HG03354 (cell line): Measurements from ENCODE around the gene EVA1C.
"Not testable (repeated sequence)": the region's sequence is repeated elsewhere in the genome, so short reads cannot be mapped to it uniquely, and the experiment has no call there.

ENCODE experiments used
- ATAC-seq: cut with Tn5 transposase; IDR thresholded peaks from one replicate; pipeline ENCODE4 v1.9.1; 2021; ENCODE audit warnings: mild to moderate bottlenecking; ENCODE audit not compliant: unreplicated experiment, poor library complexity, severe bottlenecking

EVA1C gene

GRCh38 chr21:32456497-32456918, 44.0 kb downstream of the EVA1C start:
- no peak for ATAC-seq

DNA sequence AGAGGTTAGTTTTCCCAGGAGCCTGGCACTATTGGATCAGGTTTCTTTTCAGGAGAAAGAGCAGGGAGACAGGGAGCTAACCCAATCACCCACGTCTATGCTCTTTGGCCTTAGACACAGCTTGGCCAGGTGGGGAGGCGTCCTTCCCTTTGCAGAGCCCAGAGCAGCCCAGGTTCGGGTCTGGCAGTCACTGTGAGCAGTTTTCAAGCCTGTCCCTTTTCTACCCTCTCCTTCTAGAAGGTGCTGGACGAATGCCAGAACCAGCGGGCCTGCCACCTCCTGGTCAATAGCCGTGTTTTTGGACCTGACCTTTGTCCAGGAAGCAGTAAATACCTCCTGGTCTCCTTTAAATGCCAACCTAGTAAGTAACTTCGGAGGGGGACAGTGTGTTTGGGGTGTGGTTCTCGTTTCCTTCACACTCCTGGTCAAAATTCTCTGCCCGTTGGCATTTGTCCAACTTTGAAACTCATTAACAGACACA, 44.9 kb downstream of the EVA1C start:
- ATAC-seq: no peak

GRCh38 chr21:32457962-32458361, 45.5 kb downstream of the EVA1C start:
- no peak for ATAC-seq

- ATAC-seq: no peak
Observed at GRCh38 chr21:32459972-32460371, 47.5 kb downstream of the EVA1C start.

GRCh38 chr21:32461503-32461902, 49.0 kb downstream of the EVA1C start:
- ATAC-seq: no peak

DNA sequence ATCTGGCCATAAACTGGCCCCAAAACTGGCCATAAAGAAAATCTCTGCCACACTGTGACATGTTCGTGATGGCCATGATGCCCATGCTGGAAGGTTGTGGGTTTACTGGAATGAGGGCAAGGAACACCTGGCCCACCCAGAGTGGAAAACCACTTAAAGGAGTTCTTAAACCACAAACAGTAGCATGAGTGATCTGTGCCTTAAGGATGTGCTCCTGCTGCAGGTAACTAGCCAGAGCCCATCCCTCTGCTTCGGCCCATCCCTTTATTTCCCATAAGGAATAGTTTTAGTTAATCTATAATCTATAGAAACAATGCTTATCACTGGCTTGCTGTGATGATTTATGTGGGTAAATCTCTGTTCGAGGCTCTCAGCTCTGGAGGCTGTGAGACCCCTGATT, 50.1 kb downstream of the EVA1C start:
- ATAC-seq: not testable (repeated sequence)

DNA sequence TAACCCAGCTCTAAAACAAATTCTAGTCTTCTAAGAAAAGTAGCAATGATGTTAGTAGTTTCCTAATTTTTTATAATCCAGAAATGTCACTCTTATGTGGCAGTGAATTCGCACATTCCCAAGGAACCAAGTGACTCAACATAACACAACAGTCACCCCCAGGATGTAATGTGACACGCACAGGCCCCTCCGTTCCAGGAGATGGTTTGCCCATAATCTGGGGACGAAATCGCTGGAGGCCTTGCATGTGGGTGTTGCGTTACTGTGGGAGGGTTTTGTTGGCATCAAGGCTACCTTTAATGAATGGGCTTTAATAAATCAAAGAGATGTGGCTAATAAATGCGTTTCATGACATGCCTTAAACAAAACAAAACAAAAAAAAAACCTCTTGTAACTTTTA, 50.9 kb downstream of the EVA1C start:
- ATAC-seq: no peak

DNA sequence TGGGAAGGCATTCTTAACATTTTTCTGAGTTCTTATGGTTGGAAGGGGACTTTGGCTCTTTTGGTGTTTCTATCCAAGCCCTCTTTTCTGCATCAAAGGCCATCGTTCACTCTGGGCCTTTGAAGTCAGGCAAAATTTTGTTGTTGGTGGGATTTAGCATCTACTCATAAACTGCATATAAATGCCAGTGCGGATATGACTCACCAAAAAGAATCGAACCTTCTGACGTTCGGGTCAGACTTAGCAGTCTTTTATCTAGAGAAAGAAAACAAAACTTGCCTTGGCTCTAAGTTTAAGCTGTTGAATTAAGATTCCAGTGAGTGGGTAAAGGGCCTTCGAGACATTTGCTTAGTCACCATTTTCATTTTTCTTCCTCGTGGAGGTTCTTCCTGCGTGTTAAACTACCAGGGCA, 51.4 kb downstream of the EVA1C start:
- no peak for ATAC-seq

GRCh38 chr21:32467291-32467690, 54.8 kb downstream of the EVA1C start:
- ATAC-seq: no peak

GRCh38 chr21:32468681-32469111, 56.2 kb downstream of the EVA1C start:
- no peak for ATAC-seq

- no peak for ATAC-seq
Observed at GRCh38 chr21:32469628-32470027, 57.1 kb downstream of the EVA1C start.

GRCh38 chr21:32470206-32470605, 57.7 kb downstream of the EVA1C start:
- no peak for ATAC-seq

GRCh38 chr21:32472890-32473765, 60.6 kb downstream of the EVA1C start:
- ATAC-seq: no peak

DNA sequence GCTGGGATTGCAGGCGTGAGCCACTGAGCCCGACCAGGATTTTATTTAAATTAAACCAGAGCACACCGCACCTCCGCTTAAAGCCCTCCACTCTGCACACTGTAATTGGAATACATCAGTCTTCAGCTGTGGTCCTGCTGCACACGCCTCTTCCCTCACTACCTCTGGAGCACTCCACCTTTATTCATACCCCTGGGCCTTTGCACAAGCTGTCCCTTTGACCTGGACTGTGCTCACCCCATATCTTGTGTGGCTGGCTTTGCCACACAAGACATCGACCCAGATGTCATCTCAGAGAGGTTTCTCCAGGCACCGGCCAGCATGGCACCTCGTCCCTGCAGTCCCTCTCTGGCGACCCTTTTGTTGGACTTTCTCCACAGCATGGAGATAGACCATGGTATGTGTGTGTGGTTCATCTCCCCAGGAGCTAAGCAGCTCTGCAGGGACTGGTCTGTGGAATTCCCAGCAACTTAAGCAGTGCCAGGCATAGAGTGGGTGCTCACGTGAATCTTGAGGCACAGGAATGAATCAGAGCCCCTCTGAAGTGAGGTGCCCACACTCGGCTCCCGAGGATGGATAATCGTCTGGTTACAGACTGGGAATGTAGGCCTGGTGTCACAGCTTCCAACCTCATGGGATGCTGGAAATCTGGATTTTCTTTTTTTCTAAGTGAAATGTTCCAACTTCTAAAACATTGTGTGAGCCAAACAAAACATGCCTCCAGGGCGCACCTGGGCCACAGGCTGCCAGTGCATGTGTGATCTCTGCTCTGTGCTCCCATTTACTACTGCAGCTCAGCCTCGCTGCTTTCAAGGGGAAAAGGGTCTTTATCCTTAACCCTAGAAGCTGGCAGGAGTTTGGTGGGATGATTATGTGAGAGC, 61.9 kb downstream of the EVA1C start:
- no peak for ATAC-seq

DNA sequence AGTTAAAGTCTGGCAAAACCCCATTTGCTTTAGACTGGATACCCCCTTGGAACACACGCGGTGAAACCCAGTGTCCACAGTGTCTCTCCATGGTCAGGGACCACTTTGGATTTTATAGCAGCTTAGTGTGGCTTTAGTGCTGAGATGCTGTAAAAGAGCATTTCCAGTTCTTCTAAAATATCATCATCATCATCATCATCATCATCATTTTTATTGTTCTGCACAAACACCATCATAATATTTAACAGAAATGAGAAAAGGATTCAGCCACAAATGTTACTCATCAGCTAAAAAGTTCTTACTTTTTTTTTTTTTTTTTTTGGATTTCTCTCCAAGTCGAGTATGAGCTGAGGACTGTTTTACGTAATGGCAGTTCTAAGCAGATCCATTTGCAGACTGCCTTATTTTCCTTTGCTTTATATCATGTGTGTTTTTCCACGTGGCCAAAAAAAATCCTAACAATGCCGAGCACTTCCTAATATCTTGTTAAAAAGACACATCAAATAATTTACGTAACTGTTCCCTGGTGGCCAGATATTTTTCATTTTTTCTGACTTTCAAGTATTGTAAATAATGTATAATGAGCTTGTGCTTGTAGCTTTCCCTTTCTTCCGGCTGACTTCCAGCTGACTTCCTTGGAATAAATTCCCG, 62.8 kb downstream of the EVA1C start:
- no peak for ATAC-seq

DNA sequence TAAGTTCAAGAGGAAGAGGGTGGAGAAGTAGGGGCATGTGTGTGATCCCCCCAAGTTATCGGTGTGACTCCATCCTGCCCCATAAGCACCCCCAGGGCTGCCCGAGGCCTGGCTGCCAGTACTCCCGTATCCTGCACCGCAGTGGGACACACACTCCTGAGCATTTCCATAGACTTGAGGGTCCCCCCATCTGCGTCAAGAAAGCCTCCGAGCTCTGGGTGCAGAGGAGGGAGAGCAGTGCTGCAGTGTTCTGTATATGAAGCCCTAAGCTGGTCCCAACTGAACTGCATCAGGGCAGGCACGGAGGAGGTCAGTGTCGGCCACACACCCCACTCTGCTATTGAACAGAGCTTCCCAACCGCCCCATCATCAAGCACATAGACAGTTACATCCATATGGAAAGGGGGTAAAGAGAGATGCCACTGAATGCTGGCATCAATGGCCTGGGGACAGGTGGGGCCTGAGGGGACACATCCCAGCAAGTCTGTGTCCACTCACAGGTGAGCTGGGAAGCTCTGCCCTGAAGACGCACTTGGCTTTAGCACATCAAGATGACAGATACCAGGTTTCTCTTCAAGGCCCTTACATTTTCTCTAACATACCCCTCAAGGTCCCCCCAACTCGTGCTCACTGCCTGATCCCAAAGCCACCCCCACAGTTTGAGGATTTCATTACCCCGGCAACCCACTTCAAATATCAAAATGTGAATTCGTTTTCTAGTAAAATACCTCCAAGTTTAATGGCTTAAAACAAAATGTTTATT, 64.3 kb downstream of the EVA1C start:
- ATAC-seq: no peak

- no peak for ATAC-seq
Observed at GRCh38 chr21:32477424-32477745, 64.9 kb downstream of the EVA1C start.

- no peak for ATAC-seq
Observed at GRCh38 chr21:32481875-32482408, 69.4 kb downstream of the EVA1C start.

DNA sequence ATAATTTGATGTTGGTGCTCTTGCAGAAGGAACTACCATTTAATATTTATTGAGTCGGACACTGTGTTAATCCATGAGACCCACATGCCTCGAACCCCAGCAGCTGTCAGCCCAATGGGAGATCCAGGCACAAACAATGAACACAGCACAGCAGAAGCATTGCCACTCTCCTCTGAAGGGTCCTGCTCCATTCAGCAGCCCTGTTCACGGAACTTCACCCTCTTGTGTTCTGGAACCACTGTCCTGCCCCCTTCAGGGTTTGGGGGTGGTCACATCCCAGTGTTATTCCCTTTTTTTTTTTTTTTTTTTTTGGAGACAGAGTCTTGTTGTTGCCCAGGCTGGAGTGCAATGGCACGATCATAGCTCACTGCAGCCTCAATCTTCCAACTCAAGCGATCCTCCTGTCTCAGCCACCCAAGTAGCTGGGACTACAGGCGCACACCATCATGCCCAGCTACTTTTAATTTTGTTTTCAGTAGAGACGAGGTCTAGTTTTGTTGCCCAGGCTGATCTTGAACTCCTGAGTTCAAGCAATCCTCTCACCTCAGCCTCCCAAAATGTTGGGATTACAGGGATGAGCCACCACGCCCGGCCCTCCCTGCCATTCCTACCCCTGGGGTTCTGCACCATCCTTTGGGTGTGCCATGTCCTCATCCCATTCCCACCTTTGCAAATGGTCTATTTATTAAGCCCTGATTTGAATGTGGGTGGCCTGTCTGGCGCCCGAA, 70.2 kb downstream of the EVA1C start:
- ATAC-seq: no peak
